ENCODE data around the gene ZNF234. TPM values are rescaled to one million over a fixed set of nuclear protein-coding genes. Genes with fewer than 3 reads are reported as not detected.

Gene ZNF234
- 17.2 and 20.7 TPM in 2 replicates for total RNA-seq (ENCODE audit: low replicate concordance)
- long read RNA-seq, full-length matches to known transcripts: 49 of 76 reads
- long read RNA-seq, partial matches to known transcripts: 10 of 76 reads
- long read RNA-seq, other reads (novel, unspliced or antisense): 17 of 76 reads

- TF ChIP-seq, protein P1, sequence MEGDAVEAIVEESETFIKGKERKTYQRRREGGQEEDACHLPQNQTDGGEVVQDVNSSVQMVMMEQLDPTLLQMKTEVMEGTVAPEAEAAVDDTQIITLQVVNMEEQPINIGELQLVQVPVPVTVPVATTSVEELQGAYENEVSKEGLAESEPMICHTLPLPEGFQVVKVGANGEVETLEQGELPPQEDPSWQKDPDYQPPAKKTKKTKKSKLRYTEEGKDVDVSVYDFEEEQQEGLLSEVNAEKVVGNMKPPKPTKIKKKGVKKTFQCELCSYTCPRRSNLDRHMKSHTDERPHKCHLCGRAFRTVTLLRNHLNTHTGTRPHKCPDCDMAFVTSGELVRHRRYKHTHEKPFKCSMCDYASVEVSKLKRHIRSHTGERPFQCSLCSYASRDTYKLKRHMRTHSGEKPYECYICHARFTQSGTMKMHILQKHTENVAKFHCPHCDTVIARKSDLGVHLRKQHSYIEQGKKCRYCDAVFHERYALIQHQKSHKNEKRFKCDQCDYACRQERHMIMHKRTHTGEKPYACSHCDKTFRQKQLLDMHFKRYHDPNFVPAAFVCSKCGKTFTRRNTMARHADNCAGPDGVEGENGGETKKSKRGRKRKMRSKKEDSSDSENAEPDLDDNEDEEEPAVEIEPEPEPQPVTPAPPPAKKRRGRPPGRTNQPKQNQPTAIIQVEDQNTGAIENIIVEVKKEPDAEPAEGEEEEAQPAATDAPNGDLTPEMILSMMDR (conservative IDR thresholded peaks at IDR 0.05): peak; percentile 19
Observed at GRCh38 chr19:44141191-44142058, at the start of gene ZNF234. Gene ZNF234, plus strand, starts transcription at chr19:44141554. Its CDS starts 3,079 bp downstream, at chr19:44144633.

DNA sequence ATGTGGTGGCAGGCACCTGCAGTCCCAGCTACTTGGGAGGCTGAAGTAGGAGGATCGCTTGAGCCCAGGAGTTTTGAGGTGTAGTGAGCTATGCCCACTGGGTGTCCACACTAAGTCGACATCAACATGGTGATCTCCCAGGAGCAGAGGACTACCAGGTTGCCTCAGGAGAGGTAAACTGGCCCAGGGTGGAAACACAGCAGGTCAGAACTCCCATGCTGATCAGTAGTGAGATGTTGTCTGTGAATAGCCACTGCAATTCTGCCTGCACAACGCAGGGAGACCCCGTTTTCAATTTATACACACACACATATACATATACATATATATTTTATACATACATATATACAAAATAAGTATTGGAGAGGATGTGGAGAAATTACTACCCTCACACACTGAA lies 49.2 kb upstream of the ZNF234 start:
- DNase-seq (ENCODE audit: extremely low spot score, unreplicated experiment): no peak
- H3K27me3 Mint-ChIP-seq: no peaks in the 10 kb centered on the region
- no peak overlapping the region for H3K27ac Mint-ChIP-seq
- TF ChIP-seq, protein P1 (conservative IDR thresholded peaks at IDR 0.05): no peak
- H3K4me1 Mint-ChIP-seq (ENCODE audit: unreplicated experiment): peaks cover 12% of the 10 kb centered on the region
- no peak overlapping the region for H3K4me3 Mint-ChIP-seq
- H3K9me3 Mint-ChIP-seq: no peaks in the 10 kb centered on the region
- peaks cover 6% of the 10 kb centered on the region for H3K36me3 Mint-ChIP-seq

More at GRCh38 chr19:44141191-44142058, at the start of gene ZNF234:
- H3K27ac Mint-ChIP-seq: peak within 1 kb of the TSS; percentile 90
- DNase-seq (ENCODE audit: extremely low spot score, unreplicated experiment): peak; percentile 84
- peaks cover 19% of the 10 kb centered on the region for H3K36me3 Mint-ChIP-seq
- no peaks in the 10 kb centered on the region for H3K27me3 Mint-ChIP-seq
- peaks cover 29% of the 10 kb centered on the region for H3K4me1 Mint-ChIP-seq (ENCODE audit: unreplicated experiment)
- H3K4me3 Mint-ChIP-seq: peak within 1 kb of the TSS; percentile 95
- H3K9me3 Mint-ChIP-seq: peaks cover 5% of the 10 kb centered on the region

- Mint-ChIP-seq H3K4me1 (ENCODE audit: unreplicated experiment) (peaks cover 12% of the 10 kb centered on the region), H3K9me3 (no peaks in the 10 kb centered on the region), H3K4me3 (peak within 1 kb of the TSS; percentile 99), H3K27me3 (no peaks in the 10 kb centered on the region), H3K27ac (peak within 1 kb of the TSS; percentile 89), H3K36me3 (peaks cover 18% of the 10 kb centered on the region)
- DNase-seq (ENCODE audit: extremely low spot score, unreplicated experiment): peak; percentile 89
- TF ChIP-seq, protein P1 (conservative IDR thresholded peaks at IDR 0.05): no peak
Observed at GRCh38 chr19:44093931-44094765, 47.2 kb upstream of the ZNF234 start, which contains the start of gene ZNF224. Gene ZNF224, plus strand, starts transcription at chr19:44094361. Its CDS starts 3,513 bp downstream, at chr19:44097874.

DNA sequence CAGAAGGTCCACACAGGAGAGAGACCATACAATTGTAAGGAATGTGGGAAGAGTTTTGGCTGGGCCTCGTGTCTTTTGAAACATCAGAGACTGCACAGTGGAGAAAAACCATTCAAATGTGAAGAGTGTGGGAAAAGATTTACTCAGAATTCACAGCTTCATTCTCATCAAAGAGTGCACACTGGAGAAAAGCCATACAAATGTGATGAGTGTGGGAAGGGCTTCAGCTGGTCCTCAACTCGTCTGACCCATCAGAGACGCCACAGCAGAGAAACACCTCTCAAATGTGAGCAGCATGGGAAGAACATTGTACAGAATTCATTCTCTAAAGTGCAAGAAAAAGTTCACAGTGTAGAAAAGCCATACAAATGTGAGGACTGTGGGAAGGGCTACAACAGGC lies 33.6 kb upstream of the ZNF234 start:
- Mint-ChIP-seq H3K36me3 (peaks cover 67% of the 10 kb centered on the region), H3K27me3 (no peaks in the 10 kb centered on the region), H3K9me3 (peaks cover 36% of the 10 kb centered on the region), H3K4me3 (no peak overlapping the region), H3K27ac (no peak overlapping the region), H3K4me1 (ENCODE audit: unreplicated experiment) (peaks cover 7% of the 10 kb centered on the region)
- TF ChIP-seq, protein P1 (conservative IDR thresholded peaks at IDR 0.05): no peak
- no peak for DNase-seq (ENCODE audit: extremely low spot score, unreplicated experiment)

DNA sequence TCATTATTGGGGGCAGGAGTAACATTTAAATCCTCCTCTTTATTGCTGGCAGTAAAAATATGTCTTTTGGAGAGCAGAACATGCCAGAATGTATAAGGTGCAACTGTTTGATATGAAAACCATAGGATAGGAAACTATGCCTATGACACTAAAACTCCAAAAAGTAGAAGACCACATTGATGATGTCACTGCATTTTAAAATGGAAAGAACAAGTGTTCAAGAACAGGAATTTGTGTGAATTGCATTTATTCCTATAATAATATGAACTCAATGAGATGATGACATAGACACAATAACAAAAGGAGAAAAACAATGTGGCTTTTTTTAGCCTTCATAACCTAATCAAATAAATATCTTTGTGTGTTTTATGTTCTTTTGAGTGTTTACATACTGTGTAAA lies 31.9 kb upstream of the ZNF234 start:
- TF ChIP-seq, protein P1 (conservative IDR thresholded peaks at IDR 0.05): no peak
- Mint-ChIP-seq H3K27ac (no peak overlapping the region), H3K9me3 (peaks cover 30% of the 10 kb centered on the region), H3K4me3 (no peak overlapping the region), H3K36me3 (peaks cover 55% of the 10 kb centered on the region), H3K4me1 (ENCODE audit: unreplicated experiment) (peaks cover 12% of the 10 kb centered on the region), H3K27me3 (no peaks in the 10 kb centered on the region)
- DNase-seq (ENCODE audit: extremely low spot score, unreplicated experiment): no peak
